ENCODE measurements around the gene YBEY.

DNA sequence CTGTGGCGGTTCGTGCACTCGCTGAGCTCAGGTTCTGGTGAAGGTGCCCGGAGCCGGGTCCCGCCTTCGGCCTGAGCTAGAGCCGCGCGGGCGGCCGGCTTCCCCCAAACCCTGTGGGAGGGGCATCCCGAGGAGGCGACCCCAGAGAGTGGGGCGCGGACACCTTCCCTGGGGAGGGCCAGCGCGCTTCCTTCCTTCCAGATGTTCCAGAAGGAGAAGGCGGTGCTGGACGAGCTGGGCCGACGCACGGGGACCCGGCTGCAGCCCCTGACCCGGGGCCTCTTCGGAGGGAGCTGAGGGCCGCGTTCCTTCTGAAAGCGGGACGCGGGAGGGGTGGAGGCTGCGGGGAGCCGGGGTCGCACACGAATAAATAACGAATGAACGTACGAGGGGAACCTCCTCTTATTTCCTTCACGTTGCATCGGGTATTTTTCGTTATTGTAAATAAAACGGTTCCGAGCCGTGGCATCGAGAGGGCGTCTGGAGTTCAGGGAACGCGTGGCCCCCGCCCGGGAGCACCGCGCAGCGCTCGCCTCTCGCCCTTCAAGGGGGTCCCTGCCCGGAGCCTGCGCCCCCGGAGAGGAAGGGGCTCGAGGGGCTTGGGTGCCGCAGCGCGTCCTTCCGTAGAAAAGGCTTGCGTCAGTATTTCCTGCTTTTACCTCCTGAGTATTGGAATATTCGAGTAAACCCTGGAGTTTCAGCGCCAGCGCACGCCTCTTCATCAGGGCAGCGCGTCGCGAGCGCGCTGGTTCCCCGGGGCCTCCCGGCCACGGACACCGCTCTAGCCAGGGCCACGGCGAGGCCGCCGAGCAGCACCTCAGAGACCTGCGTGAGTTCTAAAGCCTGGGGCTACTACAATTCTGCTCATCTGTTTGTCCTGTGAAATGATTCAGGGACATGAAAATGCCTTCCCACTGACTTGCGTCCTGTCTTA is 11.5 kb downstream of the YBEY start:
- TF ChIP-seq, protein P1, sequence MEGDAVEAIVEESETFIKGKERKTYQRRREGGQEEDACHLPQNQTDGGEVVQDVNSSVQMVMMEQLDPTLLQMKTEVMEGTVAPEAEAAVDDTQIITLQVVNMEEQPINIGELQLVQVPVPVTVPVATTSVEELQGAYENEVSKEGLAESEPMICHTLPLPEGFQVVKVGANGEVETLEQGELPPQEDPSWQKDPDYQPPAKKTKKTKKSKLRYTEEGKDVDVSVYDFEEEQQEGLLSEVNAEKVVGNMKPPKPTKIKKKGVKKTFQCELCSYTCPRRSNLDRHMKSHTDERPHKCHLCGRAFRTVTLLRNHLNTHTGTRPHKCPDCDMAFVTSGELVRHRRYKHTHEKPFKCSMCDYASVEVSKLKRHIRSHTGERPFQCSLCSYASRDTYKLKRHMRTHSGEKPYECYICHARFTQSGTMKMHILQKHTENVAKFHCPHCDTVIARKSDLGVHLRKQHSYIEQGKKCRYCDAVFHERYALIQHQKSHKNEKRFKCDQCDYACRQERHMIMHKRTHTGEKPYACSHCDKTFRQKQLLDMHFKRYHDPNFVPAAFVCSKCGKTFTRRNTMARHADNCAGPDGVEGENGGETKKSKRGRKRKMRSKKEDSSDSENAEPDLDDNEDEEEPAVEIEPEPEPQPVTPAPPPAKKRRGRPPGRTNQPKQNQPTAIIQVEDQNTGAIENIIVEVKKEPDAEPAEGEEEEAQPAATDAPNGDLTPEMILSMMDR (conservative IDR thresholded peaks at IDR 0.05; ENCODE audit: low read depth, low read length) = no peak
- TF ChIP-seq EZH2 (IDR thresholded peaks at IDR 0.05; ENCODE audit: low read length, unreplicated experiment) = no peak

Data from PC-3 (cell line).